NCI-H2196 treated with DMSO at 0.1 percent for 48 hours (cell line): ENCODE measurements around the gene C1RL.
"Not testable (repeated sequence)": the region's sequence is repeated elsewhere in the genome, so short reads cannot be mapped to it uniquely, and the experiment has no call there.

Source experiments
- DNase-seq: peaks from one replicate; lab custom pipeline; 2025; ENCODE audit not compliant: unreplicated experiment; lab: John Stamatoyannopoulos, UW

C1RL gene

DNA sequence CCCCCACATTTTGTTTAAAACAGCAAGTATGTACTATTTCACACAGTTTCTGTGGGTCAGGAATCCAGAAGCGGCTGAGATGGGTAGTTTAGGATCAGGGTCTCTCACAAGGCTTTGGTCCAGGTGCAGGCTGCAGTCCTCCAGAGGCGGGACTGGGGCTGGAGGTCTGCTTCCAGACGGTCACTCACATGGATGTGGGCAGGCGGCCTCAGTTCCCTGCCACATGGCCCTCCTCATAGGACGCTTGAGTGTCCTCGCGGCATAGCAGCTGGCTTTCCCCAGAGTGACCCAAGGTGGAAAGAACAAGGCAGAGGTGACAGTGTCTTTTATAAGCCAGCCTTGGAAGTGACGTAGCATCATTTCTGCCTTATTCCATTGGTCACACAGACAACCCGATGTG lies 7.9 kb upstream of the C1RL start:
- DNase-seq: no peak

DNA sequence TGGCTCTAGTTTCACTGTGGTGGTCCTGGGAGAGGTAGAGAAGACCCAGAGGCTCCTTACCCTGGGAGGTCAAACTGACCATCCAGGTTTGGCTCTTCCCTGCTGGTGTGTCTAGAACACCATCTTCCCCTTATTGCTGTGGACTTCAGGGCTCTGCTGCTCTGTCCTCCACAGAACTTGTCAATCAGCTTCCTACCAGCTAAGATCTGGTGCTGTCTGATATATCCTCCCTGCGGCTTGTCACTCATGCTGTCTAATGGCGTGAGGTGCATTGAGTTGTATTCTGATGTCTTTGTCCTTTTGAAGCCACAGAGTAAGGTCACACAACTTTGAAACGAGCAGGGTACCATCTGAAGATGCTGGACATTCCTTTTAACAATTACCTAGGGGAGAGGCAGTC lies 7.2 kb upstream of the C1RL start:
- no peak for DNase-seq

DNA sequence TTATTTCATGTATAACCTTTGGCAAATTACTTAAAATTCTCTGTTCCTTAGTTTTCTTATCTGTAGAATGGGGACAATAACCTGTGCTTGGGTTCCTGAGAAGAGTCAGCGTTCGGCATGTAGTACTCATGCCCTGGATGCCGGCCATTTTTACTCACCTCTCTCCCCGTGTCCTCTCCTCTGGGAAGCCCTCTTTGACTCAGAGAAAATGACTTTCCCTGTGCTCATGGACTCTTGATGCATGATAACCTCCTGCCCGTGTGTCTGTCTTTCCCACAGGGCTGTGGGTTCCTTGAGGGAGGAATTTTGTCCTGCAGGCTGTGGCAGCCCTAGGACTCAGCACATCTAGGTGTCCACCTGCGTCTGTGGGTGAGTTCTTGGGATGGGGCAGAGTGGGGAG lies 5.8 kb upstream of the C1RL start:
- no peak for DNase-seq

DNA sequence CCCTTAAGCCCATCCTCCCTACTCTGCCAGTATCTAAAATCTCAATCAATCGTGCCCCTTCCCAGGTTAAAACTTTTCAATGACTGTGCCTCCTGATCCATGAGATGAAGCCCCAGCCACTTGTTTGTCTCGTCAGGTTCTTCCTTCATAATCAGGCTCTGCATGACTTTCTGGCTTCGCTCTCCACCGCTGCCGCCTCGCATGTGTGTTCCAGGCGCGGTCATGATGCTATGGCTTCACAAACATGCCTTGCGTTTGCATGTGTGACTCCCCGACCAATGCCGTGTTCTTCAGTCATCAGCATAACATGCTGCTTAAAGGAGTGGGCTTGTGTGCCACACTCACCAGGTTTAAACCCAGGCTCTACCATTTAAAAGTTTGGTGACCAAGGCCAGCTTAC lies 5.0 kb upstream of the C1RL start:
- no peak for DNase-seq

DNA sequence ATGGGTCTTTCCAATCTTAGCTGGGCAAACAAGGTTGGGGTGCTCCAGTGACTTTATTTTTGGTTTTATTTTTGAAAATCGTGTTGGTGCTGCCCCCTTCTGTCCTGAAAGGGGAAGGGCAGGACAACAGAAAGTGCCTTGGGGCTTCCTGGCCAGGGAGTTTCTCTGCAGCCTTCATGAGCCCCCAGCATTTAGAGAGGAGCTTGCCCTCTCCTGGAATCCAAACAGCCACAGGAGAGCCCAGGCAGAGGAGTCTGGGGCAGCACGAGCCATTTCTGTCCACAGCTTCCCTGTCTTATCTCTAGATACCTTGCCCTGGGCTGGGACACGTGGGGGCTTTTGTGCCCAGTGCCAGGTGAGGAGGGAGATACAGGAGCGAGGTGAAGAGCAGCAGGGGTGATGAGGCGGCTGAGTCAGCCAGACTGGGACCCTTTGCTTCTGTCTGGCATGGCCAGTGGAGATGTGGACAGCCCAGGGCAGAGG lies 4.4 kb upstream of the C1RL start:
- DNase-seq: no peak

DNA sequence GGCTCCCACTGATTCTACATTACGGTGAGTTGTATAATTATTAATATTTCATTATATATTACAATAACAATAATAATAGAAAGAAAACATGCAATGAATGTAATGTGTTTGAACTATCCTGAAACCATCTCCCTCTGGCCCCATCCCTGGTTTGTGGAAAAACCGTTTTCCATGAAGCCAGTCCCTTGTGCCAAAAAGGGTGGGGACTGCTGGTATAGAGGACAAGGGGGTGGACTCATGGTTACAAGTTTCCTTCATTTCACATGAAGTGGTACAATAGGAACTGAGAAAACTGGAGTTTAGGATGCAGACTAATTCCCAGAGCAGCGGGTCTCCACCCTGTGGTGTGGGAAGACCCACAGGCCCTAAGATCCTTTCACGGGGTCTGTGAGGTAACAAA lies 3.0 kb upstream of the C1RL start:
- no peak for DNase-seq

DNA sequence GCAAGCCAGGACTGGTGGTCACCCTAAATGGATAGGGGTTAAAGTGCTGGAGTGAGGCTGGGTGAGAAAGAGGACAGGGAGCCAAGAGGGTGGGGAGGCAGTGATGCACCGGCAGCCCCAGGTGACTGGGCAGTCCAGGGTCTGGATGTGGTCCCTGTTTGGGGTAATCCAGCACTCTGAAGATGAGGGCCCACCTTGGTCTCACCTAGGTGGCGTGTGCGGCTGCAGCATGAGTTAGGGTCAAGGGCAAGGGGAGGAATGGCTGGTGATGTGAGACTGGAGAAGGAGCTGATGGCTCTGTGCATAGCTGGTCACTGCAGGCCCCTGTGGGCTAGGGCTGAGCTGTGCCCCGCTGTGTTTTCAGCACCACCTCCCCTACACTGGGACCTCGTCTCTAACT lies 1.6 kb upstream of the C1RL start:
- no peak for DNase-seq

DNA sequence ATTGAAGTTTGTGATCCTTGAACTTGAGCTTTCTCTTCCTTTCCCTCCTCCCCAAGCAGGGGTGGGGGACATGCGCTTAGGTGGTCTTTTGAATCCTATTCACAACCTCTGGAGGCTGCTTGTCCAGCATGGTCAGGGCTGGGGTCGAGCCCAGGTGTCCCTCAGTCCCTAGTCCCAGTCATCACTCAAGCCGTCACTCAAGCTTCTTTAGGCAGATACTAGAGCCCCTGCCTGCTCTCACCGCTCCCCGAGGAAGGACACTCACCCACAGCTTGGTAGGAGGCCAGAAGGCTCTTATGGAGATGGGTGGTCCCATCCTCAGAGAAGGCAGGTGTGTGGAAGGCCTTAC lies 532 bp upstream of the C1RL start:
- no peak for DNase-seq

DNA sequence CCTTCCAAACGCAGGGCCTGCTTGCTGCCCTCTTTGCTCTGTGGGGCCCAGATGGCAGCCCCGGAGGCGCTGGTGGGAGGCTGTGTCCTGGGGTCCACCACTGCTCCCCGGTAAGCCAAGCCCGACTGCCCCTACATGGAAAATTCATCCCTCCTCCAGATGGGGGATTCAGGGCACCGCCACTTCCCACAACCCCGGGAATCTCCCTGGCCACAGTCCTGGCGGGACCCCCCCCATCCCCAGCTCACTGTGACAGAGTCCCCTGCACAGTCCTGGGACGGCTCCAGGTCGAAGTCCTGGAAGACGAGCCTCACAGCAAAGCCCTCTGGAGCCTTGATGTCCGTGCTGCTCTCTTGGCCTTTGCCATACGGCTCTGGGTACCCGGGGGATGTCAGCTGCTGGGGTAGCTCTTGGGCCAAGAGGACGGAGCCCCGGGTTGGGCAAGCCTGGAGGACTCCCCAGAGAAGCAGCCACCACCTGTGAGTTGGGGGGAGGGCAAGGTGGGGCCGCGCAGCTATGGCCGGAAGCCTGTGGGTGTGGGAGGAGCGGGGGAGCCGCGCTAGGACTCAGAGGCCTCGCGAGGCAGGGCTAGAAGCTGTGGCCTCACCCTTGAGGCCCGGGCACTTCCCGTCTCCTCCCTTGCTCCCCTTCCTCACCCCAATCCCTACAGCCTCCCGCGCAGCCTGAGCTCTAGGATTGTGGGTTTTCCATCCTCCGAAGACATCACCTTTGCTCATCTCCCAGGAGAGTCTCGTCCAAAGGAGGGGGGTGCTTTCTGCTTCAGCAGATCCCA lies 815 bp downstream of the C1RL start:
- no peak for DNase-seq

DNA sequence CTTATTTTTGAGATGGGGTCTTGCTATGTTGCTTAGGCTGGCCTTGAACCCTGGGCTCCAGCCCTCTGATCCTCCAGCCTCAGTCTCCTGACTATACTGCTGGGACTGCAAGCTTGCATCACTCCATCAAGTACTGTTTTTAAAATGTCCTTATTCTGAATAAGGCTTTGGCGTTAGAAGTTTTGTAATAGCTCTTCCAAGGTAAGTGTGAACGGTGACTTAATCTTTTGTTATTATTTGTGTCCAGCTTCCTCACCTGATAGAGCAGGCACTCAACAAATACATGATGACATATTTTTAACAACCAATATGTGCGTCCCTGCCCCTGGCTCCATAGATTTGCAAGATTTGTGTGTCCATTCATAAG lies 1.4 kb downstream of the C1RL start:
- DNase-seq: no peak

DNA sequence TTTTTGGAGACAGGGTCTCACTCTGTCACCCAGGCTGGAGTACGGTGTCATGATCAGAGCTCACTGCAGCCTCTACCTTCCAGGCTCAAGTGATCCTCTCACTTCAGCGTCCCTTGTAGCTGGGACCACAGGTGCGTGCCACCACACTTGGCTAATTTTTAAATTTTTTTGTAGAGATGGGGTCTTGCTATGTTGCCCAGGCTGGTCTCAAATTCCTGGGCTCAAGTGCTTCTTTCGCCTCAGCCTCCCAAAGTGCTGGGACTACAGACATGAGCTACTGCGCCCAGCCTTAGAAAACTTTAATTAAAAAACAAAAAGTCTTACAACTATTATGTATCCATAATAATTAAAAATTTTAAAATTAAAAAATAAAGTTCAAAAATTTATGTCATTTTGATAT lies 1.8 kb downstream of the C1RL start:
- DNase-seq: not testable (repeated sequence)

DNA sequence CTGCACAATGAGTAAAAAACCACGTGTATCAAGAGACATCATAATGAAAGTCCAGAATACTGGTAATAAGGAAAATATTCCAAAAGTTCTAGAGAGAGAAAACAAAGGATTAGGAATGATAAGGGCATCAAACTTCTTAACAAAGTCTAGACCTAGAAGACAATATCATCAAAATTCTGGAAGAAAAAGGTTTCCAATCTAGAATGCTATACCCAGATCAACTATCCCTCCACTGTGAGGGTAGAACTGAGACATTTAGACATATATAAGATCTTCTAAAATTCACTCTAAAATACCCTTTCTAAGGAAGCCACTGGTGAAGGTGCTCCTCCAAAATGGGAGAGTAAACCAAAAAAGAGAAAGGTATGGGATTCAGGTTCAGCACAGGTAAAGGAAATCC lies 2.9 kb downstream of the C1RL start:
- DNase-seq: no peak

DNA sequence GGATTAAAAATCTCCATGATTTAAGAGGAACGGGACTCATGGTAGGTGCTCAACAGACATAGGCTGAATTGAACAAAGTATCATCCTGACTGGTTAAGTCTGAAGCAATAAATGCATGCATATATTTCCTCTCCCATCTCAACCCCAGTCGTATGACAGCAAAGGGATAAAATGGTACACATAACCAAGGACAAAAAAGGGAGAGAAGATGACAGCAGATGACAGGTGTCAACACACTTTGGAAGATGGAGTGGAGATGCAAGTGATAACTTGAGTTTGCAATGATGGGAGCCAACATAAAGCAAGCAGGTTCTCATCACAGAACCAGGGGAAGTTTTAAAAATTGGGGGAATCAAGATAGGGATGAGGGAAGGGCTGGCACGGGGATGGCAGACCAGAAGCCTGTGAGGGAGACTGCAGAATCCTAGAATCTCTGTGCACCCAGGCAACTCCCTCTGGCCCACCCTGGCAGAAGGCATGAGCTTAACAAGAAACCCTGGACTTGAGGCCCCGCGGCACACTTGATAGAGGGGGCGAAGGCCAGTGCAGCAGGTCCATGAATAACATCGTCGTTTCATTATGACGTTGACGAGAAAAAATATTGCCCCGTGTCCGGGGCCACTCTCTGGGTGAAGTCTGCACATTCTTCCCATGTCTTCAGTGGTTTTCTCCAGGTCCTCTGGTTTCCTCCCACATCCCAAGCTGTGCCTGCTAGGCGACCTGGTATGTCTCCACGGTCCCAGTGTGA lies 5.0 kb downstream of the C1RL start:
- no peak for DNase-seq

DNA sequence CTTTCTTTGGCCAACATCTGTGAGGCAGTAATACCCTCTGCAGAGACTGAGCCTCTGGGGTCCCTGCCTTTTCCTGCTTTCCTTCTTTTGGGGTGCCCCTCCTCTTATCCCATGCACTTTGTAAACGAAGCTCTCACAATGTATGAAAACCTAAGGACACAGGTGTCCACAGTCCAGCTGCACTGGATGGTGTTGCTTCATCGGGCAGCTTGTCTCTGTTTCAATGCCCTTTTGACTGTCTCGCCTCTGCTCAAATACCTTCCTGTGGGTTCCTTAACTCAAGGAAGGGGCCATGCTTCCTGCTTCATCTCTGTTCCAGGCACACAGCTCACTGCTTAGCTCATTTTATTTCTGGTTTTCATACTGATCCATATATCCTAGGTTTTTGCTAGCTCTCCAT lies 6.4 kb downstream of the C1RL start:
- DNase-seq: no peak

DNA sequence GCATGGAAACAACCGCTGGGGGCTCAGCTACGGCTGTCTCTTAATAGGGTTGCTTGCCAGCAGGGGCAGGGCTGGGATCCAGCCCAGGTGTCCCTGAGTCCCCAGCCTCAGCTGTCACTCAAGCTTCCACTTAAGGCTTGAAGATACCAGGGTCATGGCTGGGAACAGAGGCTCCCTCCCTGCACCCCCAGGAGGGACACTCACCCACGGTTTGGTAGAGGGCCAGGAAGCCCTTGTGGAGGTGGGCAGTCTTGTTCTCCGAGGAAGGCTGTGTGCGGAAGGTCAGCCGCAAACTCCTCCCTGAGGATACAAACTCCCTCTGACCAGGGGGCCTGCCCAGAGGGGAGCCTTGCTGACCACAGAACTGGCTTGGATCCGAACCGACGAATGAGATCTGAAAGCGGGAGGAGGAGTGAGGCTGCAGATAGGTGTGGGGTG lies 7.3 kb downstream of the C1RL start:
- DNase-seq: no peak

DNA sequence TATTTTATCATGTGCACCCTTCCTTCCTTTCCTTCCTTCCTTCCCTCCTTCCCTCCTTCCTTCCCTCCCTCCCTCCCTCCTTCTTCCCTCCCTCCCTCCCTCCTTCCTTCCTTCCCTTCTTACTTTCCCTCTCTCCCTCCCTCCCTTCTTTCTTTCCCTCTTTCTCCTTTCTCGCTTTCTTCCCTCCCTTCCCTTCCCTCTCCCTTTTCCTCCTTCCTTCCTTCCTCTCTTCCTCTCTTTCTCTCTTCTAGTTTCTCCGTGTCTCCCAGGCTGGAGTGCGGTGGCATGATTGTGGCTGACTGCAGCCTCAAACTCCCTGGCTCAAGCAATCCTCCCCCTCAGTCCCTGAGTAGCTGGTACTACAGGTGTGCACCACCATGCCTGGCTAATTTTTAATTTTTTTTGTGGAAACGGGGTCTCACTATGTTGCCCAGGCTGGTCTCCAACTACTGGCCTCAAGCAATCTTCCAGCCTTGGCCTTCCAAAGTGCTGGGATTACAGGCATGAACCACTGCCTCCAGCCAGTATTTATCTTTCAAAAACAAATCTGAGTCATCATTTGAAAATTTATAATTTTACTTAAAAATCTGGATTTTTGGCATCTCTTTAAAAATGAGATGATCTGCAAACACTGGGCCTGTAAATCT lies 7.8 kb downstream of the C1RL start:
- no peak for DNase-seq

DNA sequence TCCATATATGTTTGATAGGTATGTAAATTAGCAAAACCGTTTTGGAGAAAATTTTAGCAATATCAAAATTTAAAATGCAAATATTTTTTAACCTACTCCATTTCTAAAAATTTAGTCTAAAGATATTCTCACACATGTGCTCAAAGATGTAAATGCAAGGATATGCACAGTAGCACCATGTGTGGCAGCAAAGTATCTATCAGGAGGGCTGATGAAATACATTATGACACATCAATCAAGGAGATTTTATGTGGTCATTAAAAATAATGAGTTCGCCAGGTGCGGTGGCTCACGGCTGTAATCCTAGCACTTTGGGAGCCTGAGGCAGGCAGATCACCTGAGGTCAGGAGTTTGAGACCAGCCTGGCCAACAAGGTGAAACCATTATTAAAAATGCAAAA lies 8.8 kb downstream of the C1RL start:
- no peak for DNase-seq

DNA sequence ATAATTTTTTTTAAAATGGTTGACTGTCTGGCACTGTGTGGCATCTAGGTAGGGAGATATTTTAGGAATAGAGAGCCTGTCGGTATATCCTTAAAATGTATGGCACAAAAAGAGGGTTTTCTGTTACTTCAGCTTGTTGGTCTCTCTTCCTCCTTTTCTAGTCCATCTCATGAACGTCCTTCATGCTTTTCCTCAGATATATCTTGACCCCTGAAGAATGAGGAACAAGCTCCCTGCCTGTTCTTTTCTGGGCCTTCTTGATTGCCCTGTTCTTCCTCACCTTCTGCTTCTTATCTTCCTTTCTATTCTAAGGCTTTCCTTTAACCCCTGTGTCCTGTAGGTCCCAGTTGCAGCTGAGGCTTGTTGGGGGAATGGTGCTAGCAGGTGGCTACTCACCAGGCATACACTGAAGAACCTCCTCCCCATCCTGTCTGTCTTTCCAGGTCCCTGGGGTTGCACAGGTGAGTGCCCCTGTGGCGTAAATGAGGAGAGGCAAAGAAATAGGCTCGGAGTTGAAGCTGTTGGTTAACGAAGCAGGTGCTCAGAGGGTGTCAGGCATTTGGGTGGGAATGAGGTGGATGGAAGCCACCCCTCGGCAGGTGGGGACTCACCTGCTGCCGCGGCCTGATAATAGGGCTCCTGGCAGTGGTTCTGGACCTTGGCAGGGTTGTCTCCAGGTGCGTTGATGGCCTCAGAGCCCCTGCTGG lies 9.6 kb downstream of the C1RL start:
- no peak for DNase-seq

DNA sequence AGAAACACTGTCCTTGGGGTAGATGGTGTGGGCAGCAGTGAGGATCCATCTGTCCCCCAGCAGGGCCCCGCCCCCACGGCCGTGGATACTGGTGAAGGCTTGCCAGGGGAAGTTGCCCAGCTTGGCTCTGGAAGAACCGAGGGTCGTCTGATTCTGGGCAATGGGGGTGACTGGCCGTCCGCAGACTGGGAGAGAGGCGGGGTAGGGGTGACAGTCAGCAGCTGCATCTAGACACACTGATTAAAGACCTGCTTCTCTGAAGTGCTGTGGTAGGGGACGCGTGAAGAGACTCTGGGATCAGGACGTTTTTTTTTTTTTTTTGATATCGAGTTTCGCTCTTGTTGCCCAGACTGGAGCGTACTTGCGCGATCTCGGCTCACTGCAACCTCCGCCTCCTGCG lies 12.0 kb downstream of the C1RL start:
- DNase-seq: no peak

DNA sequence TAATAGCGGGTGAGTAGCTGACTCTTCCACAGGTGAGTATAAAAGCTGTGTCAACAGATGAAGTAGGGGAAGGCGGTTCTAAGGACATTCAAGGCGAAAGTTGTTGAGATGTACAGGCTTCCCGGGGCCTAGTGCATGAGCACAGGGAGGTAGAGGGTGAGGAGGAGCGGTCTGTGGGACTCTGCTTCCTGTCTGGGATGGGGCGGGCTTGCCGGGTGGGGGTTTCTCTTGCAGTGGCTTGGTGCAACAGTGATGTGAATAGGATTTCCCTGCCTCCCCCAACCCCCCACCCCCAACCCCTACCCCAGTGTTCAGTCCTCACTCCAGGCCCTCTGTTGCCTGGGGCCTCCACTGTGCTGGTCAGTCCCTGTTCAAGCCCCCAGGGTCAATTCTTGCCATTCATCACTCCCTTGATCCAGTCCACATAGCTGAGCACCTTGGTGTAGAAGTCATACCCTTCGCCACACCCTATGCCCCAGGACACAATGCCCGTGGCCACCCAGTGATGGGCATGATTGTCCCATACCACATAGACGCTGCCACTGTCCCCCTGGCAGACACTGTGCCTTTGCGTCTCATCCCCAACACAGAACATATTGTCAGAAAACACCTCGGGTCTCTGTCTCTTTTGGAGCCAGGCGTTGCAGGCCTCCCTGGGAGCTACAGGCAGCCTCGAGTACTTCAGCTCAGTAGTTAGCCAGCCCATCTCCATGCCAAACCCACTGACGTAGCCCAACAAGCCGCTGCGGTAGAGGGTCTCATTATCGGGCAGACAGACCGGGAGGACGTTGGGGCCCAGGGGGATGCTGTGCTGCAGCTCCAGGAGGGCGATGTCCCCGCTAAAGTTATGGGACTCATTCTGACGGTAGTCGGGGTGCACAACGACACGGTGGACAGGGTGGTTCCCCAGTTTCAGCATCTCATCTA lies 12.7 kb downstream of the C1RL start:
- DNase-seq: no peak

DNA sequence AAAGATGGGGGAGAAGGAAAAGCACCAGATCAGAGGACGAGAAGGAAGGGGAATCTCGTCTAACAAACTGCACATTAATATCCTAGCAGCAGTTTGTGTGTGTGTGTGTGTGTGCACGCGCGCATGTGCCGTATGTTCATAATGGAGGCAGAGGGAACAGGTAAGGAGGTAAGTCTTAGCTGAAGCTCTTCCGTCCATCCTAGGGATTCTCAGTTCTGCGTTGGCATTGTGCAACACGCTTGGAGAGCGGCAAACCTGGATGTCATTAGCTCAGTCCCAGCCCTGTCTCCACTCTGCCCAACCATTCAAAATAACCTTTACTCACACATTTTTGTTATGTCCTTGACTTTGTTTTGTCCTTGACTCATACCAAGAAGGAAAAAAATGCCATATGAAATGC lies 15.1 kb downstream of the C1RL start:
- DNase-seq: no peak
